Left ventricle myocardium superior (tissue), 1 donor: Measurements from ENCODE around the gene TLCD2. TPM values are rescaled to one million over a fixed set of nuclear protein-coding genes. Genes with fewer than 3 reads are reported as not detected.

ENCODE experiments used
- total RNA-seq: library from RNA; stranded (reverse); fragmentation: NEBNext Ultra II Directional; extraction: Animal tissue kit (Norgen Biotek cat#: 25700); gene quantifications from one replicate; pipeline ENCODE4 v1.2.1, GENCODE V29; 2021
- donor health status: DM: no; HTN: yes; CAD: no; lungs with severe emphysema.

The TLCD2 gene
- total RNA-seq, 1 donor from 2014 or later = 1.7 TPM

Other genes starting within 250 kb of the TLCD2 start
- 200 TPM for gene MYO1C, start 217.7 kb downstream of the TLCD2 start, total RNA-seq
- 39.1 TPM for gene INPP5K, start 193.8 kb downstream of the TLCD2 start, total RNA-seq
- gene PITPNA, start 147.6 kb downstream of the TLCD2 start, total RNA-seq = 52.6 TPM
- 3.1 TPM for gene SLC43A2, start 81.5 kb downstream of the TLCD2 start, total RNA-seq
- 13.1 TPM for gene SCARF1, start 64.6 kb downstream of the TLCD2 start, total RNA-seq
- 81.4 TPM for gene RILP, start 60.5 kb downstream of the TLCD2 start, total RNA-seq
- gene PRPF8, start 25.5 kb downstream of the TLCD2 start, total RNA-seq = 135 TPM
- 7.6 TPM for gene WDR81, start 14.3 kb upstream of the TLCD2 start, total RNA-seq
- 1.4 TPM for gene SERPINF2, start 32.5 kb upstream of the TLCD2 start, total RNA-seq
- 146 TPM for gene SERPINF1, start 51.7 kb upstream of the TLCD2 start, total RNA-seq
- gene SMYD4, start 119.5 kb upstream of the TLCD2 start, total RNA-seq = 6.9 TPM
- 46.0 TPM for gene RPA1, start 119.6 kb upstream of the TLCD2 start, total RNA-seq